Left lung (tissue), 10 donors: ENCODE data around the gene OR2S2. TPM values are rescaled to one million over a fixed set of nuclear protein-coding genes. Genes with fewer than 3 reads are reported as not detected.
A peak's percentile ranks its signal among the peaks of the same experiment; 100 is the strongest.

Source experiments
- ATAC-seq: fragments of 200-7000 bp; cut with Tn5 transposase; one replicate; pipeline ENCODE4 v1.9.1; 2020; ENCODE audit warnings: moderate library complexity
- DNase-seq, 4 donors: peaks; one replicate each; pipeline ENCODE4 v3.0.0-alpha.2; 2013 to 2020
- H3K27ac ChIP-seq, 2 donors: fragments of 200-600 bp; sonication (generic) in 1 of 2; one replicate each; pipeline versions ENCODE4 v1.5.0 to v1.8.0; 2020 to 2021
- H3K27me3 ChIP-seq, 2 donors: fragments of 200-600 bp; sonication (generic) in 1 of 2; one replicate each; pipeline versions ENCODE4 v1.5.0 to v1.8.0; 2020 to 2021
- H3K36me3 ChIP-seq, 2 donors: fragments of 200-600 bp; sonication (generic) in 1 of 2; one replicate each; pipeline versions ENCODE4 v1.5.0 to v1.8.0; 2020 to 2021
- H3K4me1 ChIP-seq, 2 donors: fragments of 200-600 bp; one replicate each; pipeline ENCODE4 v1.8.0; 2021
- H3K4me3 ChIP-seq, 2 donors: fragments of 200-600 bp; sonication (generic) in 1 of 2; one replicate each; pipeline versions ENCODE4 v1.5.0 to v1.8.0; 2020 to 2021; ENCODE audit warnings: mild to moderate bottlenecking in 1 of 2
- H3K9me3 ChIP-seq, 2 donors: fragments of 200-600 bp; sonication (generic) in 1 of 2; one replicate each; pipeline versions ENCODE4 v1.5.0 to v1.8.0; 2020 to 2021
- CTCF ChIP-seq, 2 donors: fragments of 200-600 bp; sonication (generic) in 1 of 2; IDR thresholded peaks; one replicate each; pipeline versions ENCODE4 v1.5.0 to v1.8.0; 2021; ENCODE audit warnings: antibody characterized with exemption in 2 of 2
- intact Hi-C, 2 donors: fragments of 100-400 bp; cut with DNase I; formaldehyde crosslinking; loops; one replicate each; pipeline versions ENCODE4 v1.11.2 to v1.14.2; 2022
- polyA plus RNA-seq, 6 donors: library from polyadenylated mRNA; unstranded; fragments of 120-200 nt; gene quantifications; one replicate each; pipeline ENCODE4 v1.2.1, GENCODE V29; 2013; ENCODE audit not compliant: insufficient read length in 6 of 6
- total RNA-seq, 2 donors: library from RNA; stranded (reverse); fragmentation: NEBNext Ultra II Directional; extraction: Animal tissue kit (Norgen Biotek cat#: 25700); gene quantifications; one replicate each; pipeline ENCODE4 v1.2.1, GENCODE V29; 2021
- donor health status: DM: no; HTN: yes; CAD: no.
- donor health status: DM: no; HTN: no; CAD: no.

The OR2S2 gene
- total and polyA plus RNA-seq, 8 donors, result 0.32 TPM; not detected in 7

- H3K4me1 ChIP-seq, result no peaks in the 10 kb centered on the region
- TF ChIP-seq CTCF (IDR thresholded peaks at IDR 0.05), result no peak
- H3K4me3 ChIP-seq, result no peak overlapping the region
- peaks cover 0 to 45% of the 10 kb centered on the region in 2 donors for H3K27me3 ChIP-seq
- ATAC-seq, result no peak
- intact Hi-C loops, result no loop called here
- no peak overlapping the region for H3K27ac ChIP-seq
- H3K36me3 ChIP-seq, result no peaks in the 10 kb centered on the region
- no peak for DNase-seq
- peaks cover 0 to 10% of the 10 kb centered on the region in 2 donors for H3K9me3 ChIP-seq
These were observed 18.8 kb upstream of the OR2S2 start for GRCh38 chr9:35976726-35977125.

- DNase-seq, result no peak
- H3K27ac ChIP-seq, result no peak overlapping the region
These were observed 16.8 kb upstream of the OR2S2 start for GRCh38 chr9:35974800-35975199.

GRCh38 chr9:35972093-35972492 is 14.1 kb upstream of the OR2S2 start:
- DNase-seq (peak in 2 of 4 donors; percentile 11 to 74), ATAC-seq (no peak)
- Histone ChIP-seq H3K27me3 (peaks cover 0 to 37% of the 10 kb centered on the region in 2 donors), H3K4me3 (no peak overlapping the region), H3K27ac (no peak overlapping the region), H3K4me1 (no peaks in the 10 kb centered on the region), H3K36me3 (no peaks in the 10 kb centered on the region), H3K9me3 (peaks cover 0 to 10% of the 10 kb centered on the region in 2 donors)
- TF ChIP-seq CTCF (IDR thresholded peaks at IDR 0.05), result no peak
- intact Hi-C loops, result no loop called here

More at GRCh38 chr9:35974800-35975199, 16.8 kb upstream of the OR2S2 start:
- H3K9me3 ChIP-seq, result peaks cover 0 to 10% of the 10 kb centered on the region in 2 donors
- ATAC-seq, result no peak
- H3K4me1 ChIP-seq, result no peaks in the 10 kb centered on the region
- peaks cover 0 to 43% of the 10 kb centered on the region in 2 donors for H3K27me3 ChIP-seq
- no peaks in the 10 kb centered on the region for H3K36me3 ChIP-seq
- no peak for TF ChIP-seq CTCF (IDR thresholded peaks at IDR 0.05)
- no peak overlapping the region for H3K4me3 ChIP-seq
- intact Hi-C loops, result no loop called here

- DNase-seq (no peak), ATAC-seq (no peak)
- Histone ChIP-seq H3K9me3 (no peaks in the 10 kb centered on the region), H3K4me1 (no peaks in the 10 kb centered on the region), H3K27me3 (peaks cover 0 to 14% of the 10 kb centered on the region in 2 donors), H3K27ac (no peak overlapping the region), H3K36me3 (no peaks in the 10 kb centered on the region), H3K4me3 (no peak overlapping the region)
- intact Hi-C loops, result no loop called here
- no peak for TF ChIP-seq CTCF (IDR thresholded peaks at IDR 0.05)
These were observed 9.1 kb upstream of the OR2S2 start for GRCh38 chr9:35967042-35967441.

- TF ChIP-seq CTCF (IDR thresholded peaks at IDR 0.05), result no peak
- Histone ChIP-seq H3K36me3 (no peaks in the 10 kb centered on the region), H3K27me3 (peaks cover 0 to 8% of the 10 kb centered on the region in 2 donors), H3K27ac (no peak overlapping the region), H3K4me3 (no peak overlapping the region), H3K9me3 (no peaks in the 10 kb centered on the region), H3K4me1 (no peaks in the 10 kb centered on the region)
- ATAC-seq (no peak), DNase-seq (no peak)
- intact Hi-C loops, result no loop called here
These were observed 8.5 kb upstream of the OR2S2 start for GRCh38 chr9:35966433-35966832.
